CD8-positive, alpha-beta memory T cell (primary cell): Measurements from ENCODE around the gene LENG8. TPM values are rescaled to one million over a fixed set of nuclear protein-coding genes. Genes with fewer than 3 reads are reported as not detected.
"Not testable (repeated sequence)": the region's sequence is repeated elsewhere in the genome, so short reads cannot be mapped to it uniquely, and the experiment has no call there.

Experiments used
- CTCF ChIA-PET: fragments of 350-600 bp; sonication (Branson Sonifier 250); formaldehyde crosslinking; loops from one replicate; lab custom pipeline; 2021; ENCODE audit warnings: antibody characterized with exemption; lab: Charles Lee
- POLR2A ChIA-PET: fragments of 350-600 bp; sonication (Branson Sonifier 250); formaldehyde crosslinking; loops from one replicate; lab custom pipeline; 2021; ENCODE audit warnings: antibody characterized with exemption; lab: Charles Lee
- DNase-seq, 5 donors: peaks; one replicate each; pipeline versions ENCODE4 v3.0.0 to v3.0.0-alpha.2; 2020 to 2022; ENCODE audit warnings: mixed read lengths in 1 of 5
- H3K27ac ChIP-seq: one replicate; pipeline ENCODE4 v1.7.0; 2013; ENCODE audit warnings: low read depth, mild to moderate bottlenecking, low read length, moderate library complexity
- H3K27me3 ChIP-seq: 2 replicates; pipeline ENCODE4 v1.7.0; 2013; ENCODE audit warnings: low read length, mild to moderate bottlenecking; ENCODE audit not compliant: insufficient read depth, poor library complexity, severe bottlenecking
- H3K36me3 ChIP-seq: 2 replicates; pipeline ENCODE4 v1.7.0; 2013; ENCODE audit warnings: mild to moderate bottlenecking, low read length, moderate library complexity; ENCODE audit not compliant: insufficient read depth
- H3K4me1 ChIP-seq: 2 replicates; pipeline ENCODE4 v1.7.0; 2013; ENCODE audit warnings: mild to moderate bottlenecking, low read length, moderate library complexity; ENCODE audit not compliant: insufficient read depth
- H3K4me3 ChIP-seq: 2 replicates; pipeline ENCODE4 v1.7.0; 2013; ENCODE audit warnings: mild to moderate bottlenecking, low read length
- H3K9me3 ChIP-seq: 2 replicates; pipeline ENCODE4 v1.7.0; 2013; ENCODE audit warnings: mild to moderate bottlenecking, low read length
- H3K27ac Mint-ChIP-seq, 8 donors: one replicate each; pipeline ENCODE4 v1.8.0; 2020 to 2021; ENCODE audit warnings: mixed read lengths in 8 of 8, mild to moderate bottlenecking in 6 of 8, inconsistent platforms in 3 of 8, moderate library complexity in 3 of 8
- H3K27me3 Mint-ChIP-seq, 2 donors: one replicate each; pipeline ENCODE4 v1.8.0; 2020 to 2021; ENCODE audit warnings: mixed read lengths in 2 of 2, mild to moderate bottlenecking in 1 of 2, moderate library complexity in 1 of 2
- H3K36me3 Mint-ChIP-seq, 3 donors: one replicate each; pipeline ENCODE4 v1.8.0; 2020 to 2021; ENCODE audit warnings: mixed read lengths in 3 of 3, inconsistent platforms in 1 of 3, mild to moderate bottlenecking in 1 of 3
- H3K4me1 Mint-ChIP-seq, 3 donors: one replicate each; pipeline ENCODE4 v1.8.0; 2020 to 2021; ENCODE audit warnings: mixed read lengths in 3 of 3, inconsistent platforms in 1 of 3, mild to moderate bottlenecking in 1 of 3
- H3K4me3 Mint-ChIP-seq, 7 donors: one replicate each; pipeline ENCODE4 v1.8.0; 2020 to 2021; ENCODE audit warnings: mixed read lengths in 7 of 7, mild to moderate bottlenecking in 6 of 7, moderate library complexity in 4 of 7, inconsistent platforms in 2 of 7
- H3K9me3 Mint-ChIP-seq, 5 donors: one replicate each; pipeline ENCODE4 v1.8.0; 2020 to 2022; ENCODE audit warnings: mixed read lengths in 5 of 5, mild to moderate bottlenecking in 3 of 5, moderate library complexity in 2 of 5, inconsistent platforms in 1 of 5
- polyA plus RNA-seq: library from polyadenylated mRNA; unstranded; fragments of 300-500 nt; fragmentation: Illumina TruSeq; gene quantifications from one replicate; pipeline ENCODE4 v1.2.3, GENCODE V29; 2021
- total RNA-seq, 2 experiments: library from RNA; stranded (reverse); gene quantifications; one replicate each; pipeline ENCODE4 v1.2.3, GENCODE V29; 2021

Gene LENG8
- total and polyA plus RNA-seq, 3 experiments from 2014 or later = 8.0 to 144 (median 132) TPM

- Mint-ChIP-seq H3K4me1 (peaks cover 18 to 21% (median 18%) of the 10 kb centered on the region in 3 donors), H3K27me3 (peaks cover 8 to 48% of the 10 kb centered on the region in 2 donors)
- H3K4me1 ChIP-seq, H3K4me3 Mint-ChIP-seq, H3K4me3 ChIP-seq, H3K27ac Mint-ChIP-seq, H3K9me3 Mint-ChIP-seq, H3K27ac ChIP-seq, POLR2A ChIA-PET, DNase-seq, H3K9me3 ChIP-seq, H3K36me3 ChIP-seq, H3K27me3 ChIP-seq, CTCF ChIA-PET, H3K36me3 Mint-ChIP-seq: not testable (repeated sequence)
These were observed 46.3 kb downstream of the LENG8 start for GRCh38 chr19:54495284-54495683.

DNA sequence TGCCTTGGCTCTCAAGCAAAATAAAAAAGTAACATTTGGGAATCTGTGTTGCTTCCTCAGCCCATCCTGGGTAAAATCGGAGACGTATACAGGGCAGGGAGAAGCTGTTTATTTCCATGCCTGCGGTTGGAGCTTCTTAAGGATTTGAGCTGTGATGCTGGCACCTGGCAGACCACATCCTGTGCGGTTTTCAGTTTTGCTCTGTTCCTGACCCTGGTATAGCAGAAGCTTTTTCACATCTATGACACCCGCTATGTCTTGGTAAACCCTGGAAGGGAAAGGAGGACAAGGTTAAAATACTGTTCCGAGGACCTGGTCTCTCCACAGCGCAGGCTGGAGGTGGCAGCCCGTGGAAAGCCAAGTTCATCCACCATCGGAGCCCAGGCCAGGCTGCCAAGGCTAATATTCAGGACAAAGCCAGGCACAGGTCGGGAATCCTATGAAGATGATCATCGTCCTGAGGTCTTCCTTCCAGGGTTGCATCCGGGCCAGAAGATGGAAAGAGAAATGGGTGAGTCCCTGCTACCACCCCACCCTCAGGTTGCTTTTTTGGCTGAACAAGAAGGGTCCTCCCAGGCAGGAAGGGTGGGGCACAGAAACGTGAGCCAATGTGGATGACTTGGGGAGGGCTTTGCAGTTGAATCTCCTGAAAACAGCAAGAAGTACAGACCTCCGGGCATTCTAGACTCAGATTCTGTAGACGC is 48.9 kb downstream of the LENG8 start:
- POLR2A ChIA-PET, H3K9me3 Mint-ChIP-seq, CTCF ChIA-PET, H3K27ac Mint-ChIP-seq, H3K27ac ChIP-seq, H3K27me3 ChIP-seq, H3K9me3 ChIP-seq, H3K4me1 ChIP-seq, H3K36me3 ChIP-seq, H3K36me3 Mint-ChIP-seq: not testable (repeated sequence)
- peak overlapping the region; percentile 22 for H3K4me3 ChIP-seq
- peak in 1 of 5 donors; percentile 7 for DNase-seq
- Mint-ChIP-seq H3K4me3 (peak overlapping the region in 6 of 7 donors; percentile 4 to 80 (median 48)), H3K4me1 (peaks cover 22 to 25% (median 24%) of the 10 kb centered on the region in 3 donors), H3K27me3 (peaks cover 12 to 60% of the 10 kb centered on the region in 2 donors)

- Mint-ChIP-seq H3K4me3 (peak overlapping the region in 5 of 7 donors; percentile 20 to 80 (median 49)), H3K4me1 (peaks cover 22 to 25% (median 24%) of the 10 kb centered on the region in 3 donors), H3K27me3 (peaks cover 16 to 55% of the 10 kb centered on the region in 2 donors)
- H3K9me3 ChIP-seq, H3K27me3 ChIP-seq, H3K9me3 Mint-ChIP-seq, POLR2A ChIA-PET, H3K27ac Mint-ChIP-seq, H3K27ac ChIP-seq, H3K36me3 ChIP-seq, H3K4me1 ChIP-seq, H3K36me3 Mint-ChIP-seq, CTCF ChIA-PET: not testable (repeated sequence)
- peak in 1 of 5 donors; percentile 5 for DNase-seq
- H3K4me3 ChIP-seq = peak overlapping the region; percentile 22
These were observed 49.4 kb downstream of the LENG8 start for GRCh38 chr19:54498451-54498772.

GRCh38 chr19:54502518-54503048 is 53.6 kb downstream of the LENG8 start, which contains the start of gene LAIR2:
Gene LAIR2, plus strand, starts transcription at chr19:54502831. Its CDS starts 88 bp downstream, at chr19:54502919.
- Histone ChIP-seq H3K27ac (no peak within 1 kb of the TSS), H3K4me3 (no peak within 1 kb of the TSS), H3K27me3 (no peaks in the 10 kb centered on the region), H3K36me3 (no peaks in the 10 kb centered on the region), H3K4me1 (peaks cover 16% of the 10 kb centered on the region), H3K9me3 (no peaks in the 10 kb centered on the region)
- POLR2A ChIA-PET = no interaction called here
- H3K9me3 Mint-ChIP-seq = peaks cover 0 to 2% (median 0%) of the 10 kb centered on the region in 5 donors
- H3K4me3 Mint-ChIP-seq = peak within 1 kb of the TSS in 3 of 7 donors; percentile 13 to 54 (median 13)
- CTCF ChIA-PET = no interaction called here
- peaks cover 20 to 39% of the 10 kb centered on the region in 2 donors for H3K27me3 Mint-ChIP-seq
- no peak for DNase-seq
- peaks cover 39 to 40% (median 39%) of the 10 kb centered on the region in 3 donors for H3K4me1 Mint-ChIP-seq
- H3K36me3 Mint-ChIP-seq = peaks cover 0 to 3% (median 0%) of the 10 kb centered on the region in 3 donors
- peak within 1 kb of the TSS in 1 of 8 donors; percentile 18 for H3K27ac Mint-ChIP-seq

DNA sequence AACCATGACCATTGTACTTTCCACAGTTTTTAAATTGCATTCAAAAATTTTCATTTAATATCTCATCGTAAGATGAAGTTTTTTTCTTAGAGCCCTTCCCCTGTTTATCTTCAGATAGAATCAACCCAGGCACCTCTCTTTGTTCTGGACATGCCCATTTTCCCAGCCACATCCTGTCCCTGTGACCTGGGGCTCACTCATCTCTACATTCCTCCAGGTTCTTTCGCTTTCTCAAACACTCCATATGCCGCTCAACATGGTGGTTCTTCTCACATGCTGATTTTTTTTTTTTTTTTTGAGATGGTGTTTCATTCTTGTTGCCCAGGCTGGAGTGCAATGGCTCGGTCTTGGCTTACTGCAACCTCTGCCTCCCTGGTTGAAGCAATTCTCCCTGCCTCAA is 56.5 kb downstream of the LENG8 start:
- H3K4me1 Mint-ChIP-seq = peaks cover 29 to 34% (median 29%) of the 10 kb centered on the region in 3 donors
- H3K9me3 ChIP-seq, POLR2A ChIA-PET, H3K27ac ChIP-seq, H3K4me3 ChIP-seq, H3K36me3 Mint-ChIP-seq, H3K9me3 Mint-ChIP-seq, H3K36me3 ChIP-seq, H3K27me3 ChIP-seq, CTCF ChIA-PET, DNase-seq: not testable (repeated sequence)
- peaks cover 15% of the 10 kb centered on the region for H3K4me1 ChIP-seq
- H3K27me3 Mint-ChIP-seq = peaks cover 13 to 25% of the 10 kb centered on the region in 2 donors
- H3K27ac Mint-ChIP-seq = peak overlapping the region in 2 of 8 donors; percentile 64 to 81
- peak overlapping the region in 2 of 7 donors; percentile 8 to 27 for H3K4me3 Mint-ChIP-seq

DNA sequence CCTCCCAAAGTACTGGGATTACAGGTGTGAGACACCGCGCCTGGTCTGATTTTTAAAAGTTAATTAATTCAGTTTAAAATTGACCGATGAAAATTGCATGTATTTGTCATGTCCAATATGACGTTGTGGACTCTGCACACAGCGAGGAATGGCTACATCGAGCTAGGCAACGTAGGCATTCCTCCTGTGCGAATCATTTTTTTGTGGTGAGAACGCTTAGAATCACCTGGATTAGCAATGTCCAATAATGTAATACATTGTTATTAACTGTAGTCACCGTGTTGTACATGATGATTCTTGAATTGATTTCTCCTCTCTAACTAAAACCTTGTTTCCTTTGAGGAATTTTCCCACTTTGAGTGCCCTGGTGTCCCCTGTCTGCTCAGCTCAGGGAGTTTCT is 57.1 kb downstream of the LENG8 start:
- H3K27ac Mint-ChIP-seq = peak overlapping the region in 5 of 8 donors; percentile 6 to 77 (median 70)
- peaks cover 15% of the 10 kb centered on the region for H3K4me1 ChIP-seq
- CTCF ChIA-PET = no interaction called here
- no peak overlapping the region for H3K27ac ChIP-seq
- peaks cover 0 to 2% (median 0%) of the 10 kb centered on the region in 5 donors for H3K9me3 Mint-ChIP-seq
- H3K27me3 ChIP-seq = no peaks in the 10 kb centered on the region
- H3K9me3 ChIP-seq = no peaks in the 10 kb centered on the region
- peaks cover 0 to 3% (median 0%) of the 10 kb centered on the region in 3 donors for H3K36me3 Mint-ChIP-seq
- H3K4me3 ChIP-seq = no peak overlapping the region
- H3K4me3 Mint-ChIP-seq = peak overlapping the region in 6 of 7 donors; percentile 1 to 85 (median 35)
- POLR2A ChIA-PET = no interaction called here
- no peak for DNase-seq
- H3K36me3 ChIP-seq = no peaks in the 10 kb centered on the region
- H3K27me3 Mint-ChIP-seq = peaks cover 11 to 20% of the 10 kb centered on the region in 2 donors
- peaks cover 29 to 34% (median 29%) of the 10 kb centered on the region in 3 donors for H3K4me1 Mint-ChIP-seq

DNA sequence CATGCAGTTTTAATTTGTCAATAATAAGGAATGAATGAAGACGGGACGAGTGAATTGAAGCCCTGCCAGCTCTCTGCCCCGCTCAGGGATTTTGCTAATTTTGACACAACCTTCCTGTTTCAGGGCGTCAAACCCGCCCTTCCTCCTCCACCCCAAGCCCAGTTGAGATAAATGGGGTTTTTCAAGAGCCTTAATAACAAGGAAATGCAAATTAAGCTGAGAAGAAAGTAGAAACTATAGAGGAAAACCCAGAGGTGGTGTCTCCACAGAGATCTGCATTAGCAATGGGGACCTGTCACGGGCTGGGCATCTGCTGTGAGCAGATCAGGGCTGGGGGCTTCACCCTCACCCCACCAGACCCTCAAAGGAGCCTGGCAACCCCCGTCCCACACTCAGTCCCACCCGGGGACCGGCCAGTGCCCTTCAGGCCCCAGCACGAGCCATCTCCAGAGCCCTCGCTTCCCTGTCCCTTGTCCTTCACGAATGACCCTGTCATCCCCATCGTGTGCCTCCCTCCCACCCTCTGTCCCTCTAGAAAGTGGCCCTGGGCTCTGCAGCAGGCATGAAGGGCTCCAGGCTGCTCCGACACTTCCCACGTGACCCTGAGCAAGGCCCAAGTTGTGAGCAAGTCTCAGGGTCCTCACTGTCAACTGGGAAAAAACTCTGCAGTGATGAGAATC is 58.2 kb downstream of the LENG8 start:
- H3K27ac ChIP-seq, H3K9me3 ChIP-seq, H3K36me3 ChIP-seq, H3K36me3 Mint-ChIP-seq, H3K4me3 ChIP-seq, CTCF ChIA-PET, H3K27me3 ChIP-seq, POLR2A ChIA-PET, H3K9me3 Mint-ChIP-seq, DNase-seq: not testable (repeated sequence)
- H3K4me1 Mint-ChIP-seq = peaks cover 29 to 34% (median 29%) of the 10 kb centered on the region in 3 donors
- peaks cover 11 to 16% of the 10 kb centered on the region in 2 donors for H3K27me3 Mint-ChIP-seq
- peaks cover 15% of the 10 kb centered on the region for H3K4me1 ChIP-seq
- peak overlapping the region in 2 of 8 donors; percentile 74 to 80 for H3K27ac Mint-ChIP-seq
- H3K4me3 Mint-ChIP-seq = peak overlapping the region in 5 of 7 donors; percentile 15 to 85 (median 42)

- H3K27ac Mint-ChIP-seq = peak overlapping the region in 1 of 8 donors; percentile 80
- H3K27me3 Mint-ChIP-seq = peaks cover 10 to 15% of the 10 kb centered on the region in 2 donors
These were observed 58.8 kb downstream of the LENG8 start for GRCh38 chr19:54507824-54508223.

More at GRCh38 chr19:54507824-54508223, 58.8 kb downstream of the LENG8 start:
- peaks cover 0 to 2% (median 0%) of the 10 kb centered on the region in 5 donors for H3K9me3 Mint-ChIP-seq
- Histone ChIP-seq H3K4me1 (peaks cover 15% of the 10 kb centered on the region), H3K36me3 (no peaks in the 10 kb centered on the region), H3K9me3 (no peaks in the 10 kb centered on the region), H3K27ac (no peak overlapping the region), H3K27me3 (no peaks in the 10 kb centered on the region), H3K4me3 (no peak overlapping the region)
- H3K36me3 Mint-ChIP-seq = peaks cover 0 to 3% (median 0%) of the 10 kb centered on the region in 3 donors
- CTCF ChIA-PET = no interaction called here
- peak overlapping the region in 2 of 7 donors; percentile 42 to 85 for H3K4me3 Mint-ChIP-seq
- DNase-seq = no peak
- POLR2A ChIA-PET = no interaction called here
- peaks cover 23 to 30% (median 25%) of the 10 kb centered on the region in 3 donors for H3K4me1 Mint-ChIP-seq
